ENCODE measurements around the gene EPB41L4A.
A peak's percentile ranks its signal among the peaks of the same experiment; 100 is the strongest.

The EPB41L4A gene

DNA sequence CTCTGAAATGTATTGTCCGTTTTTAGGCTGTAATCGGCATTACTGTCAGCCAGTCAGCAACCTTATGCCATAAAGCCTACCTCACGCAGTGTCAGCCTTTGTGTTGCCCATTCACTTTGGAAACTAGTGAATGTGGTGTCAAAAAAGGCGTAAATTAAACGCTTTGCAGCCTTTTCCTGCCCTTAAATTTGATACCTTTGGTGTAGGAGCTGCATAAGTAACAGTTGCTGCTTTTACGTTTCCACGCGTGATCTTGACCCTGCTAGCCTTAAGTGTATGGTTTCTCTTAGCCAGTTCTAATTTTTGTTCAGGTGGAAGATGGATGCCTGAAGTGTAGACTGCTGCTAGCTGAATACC lies 257.7 kb downstream of the EPB41L4A start:
- peak overlapping the region; percentile 100 for H3K4me3 ChIP-seq (ENCODE audit: low read length)
- TF ChIP-seq, protein P1, sequence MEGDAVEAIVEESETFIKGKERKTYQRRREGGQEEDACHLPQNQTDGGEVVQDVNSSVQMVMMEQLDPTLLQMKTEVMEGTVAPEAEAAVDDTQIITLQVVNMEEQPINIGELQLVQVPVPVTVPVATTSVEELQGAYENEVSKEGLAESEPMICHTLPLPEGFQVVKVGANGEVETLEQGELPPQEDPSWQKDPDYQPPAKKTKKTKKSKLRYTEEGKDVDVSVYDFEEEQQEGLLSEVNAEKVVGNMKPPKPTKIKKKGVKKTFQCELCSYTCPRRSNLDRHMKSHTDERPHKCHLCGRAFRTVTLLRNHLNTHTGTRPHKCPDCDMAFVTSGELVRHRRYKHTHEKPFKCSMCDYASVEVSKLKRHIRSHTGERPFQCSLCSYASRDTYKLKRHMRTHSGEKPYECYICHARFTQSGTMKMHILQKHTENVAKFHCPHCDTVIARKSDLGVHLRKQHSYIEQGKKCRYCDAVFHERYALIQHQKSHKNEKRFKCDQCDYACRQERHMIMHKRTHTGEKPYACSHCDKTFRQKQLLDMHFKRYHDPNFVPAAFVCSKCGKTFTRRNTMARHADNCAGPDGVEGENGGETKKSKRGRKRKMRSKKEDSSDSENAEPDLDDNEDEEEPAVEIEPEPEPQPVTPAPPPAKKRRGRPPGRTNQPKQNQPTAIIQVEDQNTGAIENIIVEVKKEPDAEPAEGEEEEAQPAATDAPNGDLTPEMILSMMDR (IDR thresholded peaks at IDR 0.05; ENCODE audit: insufficient read depth, low read depth, low read length, missing control alignments): no peak
- DNase-seq (ENCODE audit: low read depth): no peak

DNA sequence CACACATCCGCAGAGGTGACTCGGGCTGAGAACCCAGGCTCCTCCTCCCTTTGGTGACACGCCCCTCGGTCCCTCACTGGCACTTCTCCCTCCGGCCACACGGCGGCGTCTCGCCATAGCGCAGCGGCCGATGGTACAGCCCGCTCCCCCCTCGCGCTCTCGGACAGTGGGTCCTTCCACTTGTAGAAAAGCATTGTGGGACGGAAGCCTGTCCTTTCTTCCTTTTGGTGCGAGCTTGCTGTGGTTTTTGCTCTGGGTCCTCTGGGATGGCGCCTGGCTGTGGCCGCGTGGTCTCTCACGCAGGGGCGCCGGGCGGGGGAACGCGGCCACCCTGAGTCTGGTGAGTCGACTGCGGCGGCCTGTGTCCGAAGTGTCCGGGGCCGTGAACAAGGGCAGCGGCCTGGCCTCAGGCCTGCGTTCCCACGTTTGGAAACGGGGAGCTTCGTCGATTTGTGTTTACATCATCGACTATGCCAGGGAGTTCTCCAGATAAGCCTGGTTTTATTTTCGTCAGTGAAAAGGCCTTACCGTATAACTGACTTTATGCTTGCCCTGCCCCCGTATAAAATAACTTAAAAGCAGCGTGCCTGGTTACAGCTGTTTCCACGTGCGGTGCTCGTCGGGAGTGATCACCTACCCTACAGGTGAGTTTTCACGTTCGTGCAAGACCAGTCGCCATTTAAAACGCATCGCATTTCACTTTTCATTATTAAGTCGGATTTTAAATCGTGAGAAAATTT lies 258.3 kb downstream of the EPB41L4A start:
- peak; percentile 91 for DNase-seq (ENCODE audit: low read depth)
- TF ChIP-seq, protein P1 (IDR thresholded peaks at IDR 0.05; ENCODE audit: insufficient read depth, low read depth, low read length, missing control alignments): peak; percentile 97
- H3K4me3 ChIP-seq (ENCODE audit: low read length): peak overlapping the region; percentile 100

DNA sequence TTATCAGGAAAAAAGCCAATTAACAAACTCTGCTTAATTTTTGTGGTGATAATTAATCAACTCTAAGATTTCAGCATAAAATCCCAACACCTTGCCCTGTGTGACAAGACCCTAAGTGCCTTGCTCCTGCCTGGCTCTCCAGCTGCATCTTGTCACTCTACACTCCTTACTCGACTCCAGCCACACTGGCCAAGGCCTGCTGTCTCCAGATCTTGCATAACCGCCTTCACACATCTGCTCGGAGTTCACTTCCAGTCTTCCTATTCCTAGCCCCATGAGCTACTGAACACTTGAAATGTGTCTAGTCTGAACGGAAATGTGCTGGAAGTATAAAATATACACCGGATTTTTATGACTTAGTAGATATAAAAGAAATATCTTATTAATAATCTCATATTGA lies 259.6 kb downstream of the EPB41L4A start:
- H3K4me3 ChIP-seq (ENCODE audit: low read length): no peak overlapping the region
- TF ChIP-seq, protein P1 (IDR thresholded peaks at IDR 0.05; ENCODE audit: insufficient read depth, low read depth, low read length, missing control alignments): no peak
- DNase-seq (ENCODE audit: low read depth): no peak

DNA sequence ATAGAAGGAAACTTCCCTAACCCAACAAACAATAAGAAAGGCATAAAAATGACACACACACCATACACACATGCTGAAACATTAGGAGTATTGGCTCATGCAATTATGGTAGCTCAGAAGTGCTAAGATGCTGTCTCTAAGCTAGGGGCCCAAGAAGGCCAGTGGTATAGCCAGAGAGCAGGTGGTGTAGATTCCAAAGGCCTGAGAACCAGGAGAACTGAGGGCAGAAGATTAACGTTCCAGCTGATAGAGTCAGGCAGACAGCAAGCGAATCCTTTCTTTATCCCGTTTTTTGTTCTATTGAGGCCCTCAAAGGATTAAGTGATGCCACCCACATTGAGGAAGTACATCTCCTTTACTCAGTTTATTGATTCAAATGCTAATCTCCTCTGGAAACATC lies 262.9 kb downstream of the EPB41L4A start:
- DNase-seq (ENCODE audit: low read depth): no peak
- H3K4me3 ChIP-seq (ENCODE audit: low read length): no peak overlapping the region
- TF ChIP-seq, protein P1 (IDR thresholded peaks at IDR 0.05; ENCODE audit: insufficient read depth, low read depth, low read length, missing control alignments): no peak

DNA sequence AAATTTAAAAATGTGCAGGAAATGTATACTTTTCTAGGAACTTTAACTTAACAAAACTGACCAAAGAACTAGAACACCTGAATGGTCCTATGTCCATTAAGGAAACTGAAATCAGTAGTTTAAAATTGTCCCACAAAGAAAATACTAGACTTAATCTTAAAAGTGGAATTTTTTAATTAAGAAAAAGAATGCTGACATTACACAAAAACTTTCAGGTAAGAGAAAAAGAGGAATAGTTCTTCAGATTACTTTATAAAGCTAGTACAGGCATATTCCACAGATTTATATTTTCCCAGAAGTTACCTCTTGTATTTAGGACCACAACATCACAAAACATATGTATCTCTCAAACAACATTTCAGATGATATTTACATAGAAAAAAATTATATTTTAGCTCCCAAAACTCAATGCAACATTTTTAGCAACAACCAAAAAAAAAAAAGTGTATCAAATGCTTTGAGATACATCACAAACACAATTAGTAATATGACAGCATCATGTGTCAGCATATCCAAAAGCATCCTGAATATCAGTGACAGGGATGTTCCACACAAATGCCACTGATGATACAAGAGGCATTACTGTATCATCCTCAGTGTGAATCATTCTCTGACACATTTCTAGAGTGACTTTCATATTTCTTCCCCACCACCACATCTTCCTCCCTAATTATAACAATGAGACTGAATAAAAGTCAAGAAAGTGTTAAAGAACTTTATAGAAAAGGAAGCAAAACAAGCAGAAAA lies 264.0 kb downstream of the EPB41L4A start:
- TF ChIP-seq, protein P1 (IDR thresholded peaks at IDR 0.05; ENCODE audit: insufficient read depth, low read depth, low read length, missing control alignments): no peak
- peak; percentile 65 for DNase-seq (ENCODE audit: low read depth)
- no peak overlapping the region for H3K4me3 ChIP-seq (ENCODE audit: low read length)

DNA sequence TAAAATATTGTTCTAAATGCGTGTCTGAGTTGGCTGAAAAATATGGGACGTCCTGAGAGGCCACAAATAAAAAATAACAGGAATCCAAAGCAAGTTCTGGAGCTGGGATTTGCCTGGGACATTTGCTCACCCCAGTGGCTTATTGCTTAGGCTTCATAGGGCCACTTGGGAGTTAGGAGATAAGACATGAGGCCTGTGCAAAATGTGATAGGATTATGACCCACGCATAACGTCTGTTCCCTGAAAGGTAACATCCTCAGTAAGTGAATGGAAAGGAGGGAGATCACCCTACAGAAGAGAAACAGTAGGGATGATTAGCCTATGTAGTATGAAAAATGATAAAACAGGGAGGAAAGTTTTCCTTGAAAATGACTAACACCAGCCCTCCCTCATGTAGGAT lies 269.4 kb downstream of the EPB41L4A start:
- TF ChIP-seq, protein P1 (IDR thresholded peaks at IDR 0.05; ENCODE audit: insufficient read depth, low read depth, low read length, missing control alignments): no peak
- no peak overlapping the region for H3K4me3 ChIP-seq (ENCODE audit: low read length)

More for the DNA sequence above, 269.4 kb downstream of the EPB41L4A start:
- no peak for DNase-seq (ENCODE audit: low read depth)

Measured in epithelial cell of esophagus (primary cell).